COR-L47 (cell line): ENCODE measurements around the gene B3GALNT2.

Source experiments
- DNase-seq: peaks from one replicate; lab custom pipeline; 2025; lab: John Stamatoyannopoulos, UW

The B3GALNT2 gene

DNA sequence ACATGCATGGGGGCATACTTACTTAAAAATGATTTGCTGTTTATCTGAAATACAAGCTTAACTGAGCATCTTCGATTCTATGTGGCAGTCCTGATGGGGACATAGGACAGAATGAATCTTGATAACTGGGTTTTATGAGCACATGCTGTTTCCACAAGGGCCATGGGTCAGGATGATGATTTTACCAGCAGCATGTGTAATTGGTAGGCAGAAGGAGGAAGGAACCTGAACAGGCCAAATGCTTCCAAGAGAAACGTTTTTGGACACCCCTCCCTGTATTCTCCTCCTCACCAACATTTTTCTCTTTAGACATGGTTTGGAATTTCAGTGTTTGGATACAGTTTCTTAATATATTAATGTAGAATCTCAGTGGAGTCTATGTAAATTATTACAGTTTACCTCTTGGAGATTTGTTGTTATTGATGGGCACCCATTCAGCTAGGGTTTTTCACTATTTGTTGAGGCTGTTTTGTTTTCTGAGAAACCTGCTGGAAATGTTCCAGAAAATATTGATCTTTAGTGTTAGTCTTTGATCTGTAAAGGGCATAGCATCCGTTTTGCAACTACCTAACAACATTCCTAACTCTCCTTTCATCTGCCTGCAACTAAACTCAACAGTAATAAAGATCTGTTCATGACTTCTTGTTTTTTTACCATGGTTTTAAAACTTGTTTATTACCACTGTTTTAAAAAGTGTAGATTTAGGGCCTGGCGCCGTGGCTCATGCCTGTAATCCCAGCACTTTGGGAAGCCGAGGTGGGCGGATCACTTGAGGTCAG lies 95.0 kb downstream of the B3GALNT2 start:
- no peak for DNase-seq

DNA sequence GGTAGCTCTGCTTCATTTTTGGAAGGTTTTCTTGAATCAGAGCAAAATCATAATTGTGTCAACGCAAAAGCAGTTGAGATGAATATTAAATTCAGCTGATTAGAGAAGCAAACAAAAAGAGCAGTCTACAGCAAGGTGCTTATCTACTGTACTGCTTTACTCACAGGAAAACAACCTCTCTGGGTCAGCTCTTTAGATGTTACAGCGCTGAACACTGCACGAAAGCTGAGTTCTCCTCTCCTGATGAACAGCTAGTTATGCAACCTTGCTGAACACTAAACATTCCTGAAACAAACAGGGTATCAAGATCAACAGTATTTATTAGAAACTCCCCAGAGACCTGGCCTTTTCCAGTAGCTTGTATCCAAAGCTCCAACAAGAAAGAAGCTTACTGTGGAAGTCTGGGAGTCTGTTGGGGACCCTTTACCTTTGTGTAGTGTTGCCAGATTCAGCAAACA lies 95.7 kb downstream of the B3GALNT2 start:
- DNase-seq = no peak

DNA sequence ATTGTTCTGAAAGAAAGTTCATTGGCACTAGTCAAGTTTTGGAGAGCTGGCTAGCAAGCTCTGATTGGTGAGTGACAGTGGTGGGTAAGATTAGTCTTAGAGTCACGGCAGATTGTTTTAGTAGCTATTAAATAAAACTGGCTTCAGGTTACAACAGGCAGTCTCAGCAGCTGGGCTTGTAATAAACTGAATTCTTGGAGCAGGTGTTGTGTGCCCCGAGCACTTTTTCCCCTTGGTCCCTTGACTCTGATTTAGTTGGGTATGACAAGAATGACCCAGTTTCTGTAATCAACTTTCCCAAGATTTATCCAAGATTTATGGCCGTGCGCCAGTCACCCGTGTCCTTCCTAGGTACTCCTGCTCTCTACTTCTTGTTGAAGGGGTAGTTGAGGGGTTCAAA lies 96.8 kb downstream of the B3GALNT2 start:
- no peak for DNase-seq

DNA sequence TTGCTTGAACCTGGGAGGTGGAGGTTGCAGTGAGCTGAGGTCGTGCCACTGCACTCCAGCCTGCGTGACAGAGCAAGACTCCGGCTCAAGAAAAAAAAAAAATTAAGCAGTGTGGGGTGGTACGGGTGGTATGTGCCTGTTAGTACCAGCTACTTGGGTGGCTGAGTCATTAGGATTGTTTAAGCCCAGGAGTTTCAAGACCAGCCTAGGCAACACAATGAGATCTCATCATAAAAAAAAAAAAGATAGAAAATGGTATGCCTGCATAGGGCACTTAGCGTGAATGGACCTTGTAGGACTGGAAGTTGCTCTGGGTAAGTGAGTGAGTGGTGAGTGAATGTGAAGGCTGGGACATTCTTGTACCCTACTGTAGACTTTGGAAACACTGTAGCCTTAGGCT lies 100.1 kb downstream of the B3GALNT2 start:
- no peak for DNase-seq

DNA sequence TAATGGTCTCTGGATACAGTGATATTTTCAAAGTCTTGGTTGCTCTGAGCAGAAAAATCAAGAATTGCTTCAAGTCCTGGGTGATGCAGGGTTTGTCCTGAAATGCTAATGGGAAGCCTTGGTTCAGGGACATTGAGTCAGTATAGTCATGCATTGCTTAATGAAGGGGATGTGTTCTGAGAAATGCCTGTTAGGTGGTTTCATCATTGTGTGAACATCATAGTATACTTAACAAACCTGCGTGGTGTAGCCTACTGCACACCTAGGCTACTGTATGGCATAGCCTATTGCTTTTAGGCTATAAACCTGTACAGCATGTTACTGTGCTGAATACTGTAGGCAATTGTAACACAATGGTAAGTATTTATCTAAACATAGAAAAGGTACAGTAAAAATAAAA lies 100.7 kb downstream of the B3GALNT2 start:
- no peak for DNase-seq

DNA sequence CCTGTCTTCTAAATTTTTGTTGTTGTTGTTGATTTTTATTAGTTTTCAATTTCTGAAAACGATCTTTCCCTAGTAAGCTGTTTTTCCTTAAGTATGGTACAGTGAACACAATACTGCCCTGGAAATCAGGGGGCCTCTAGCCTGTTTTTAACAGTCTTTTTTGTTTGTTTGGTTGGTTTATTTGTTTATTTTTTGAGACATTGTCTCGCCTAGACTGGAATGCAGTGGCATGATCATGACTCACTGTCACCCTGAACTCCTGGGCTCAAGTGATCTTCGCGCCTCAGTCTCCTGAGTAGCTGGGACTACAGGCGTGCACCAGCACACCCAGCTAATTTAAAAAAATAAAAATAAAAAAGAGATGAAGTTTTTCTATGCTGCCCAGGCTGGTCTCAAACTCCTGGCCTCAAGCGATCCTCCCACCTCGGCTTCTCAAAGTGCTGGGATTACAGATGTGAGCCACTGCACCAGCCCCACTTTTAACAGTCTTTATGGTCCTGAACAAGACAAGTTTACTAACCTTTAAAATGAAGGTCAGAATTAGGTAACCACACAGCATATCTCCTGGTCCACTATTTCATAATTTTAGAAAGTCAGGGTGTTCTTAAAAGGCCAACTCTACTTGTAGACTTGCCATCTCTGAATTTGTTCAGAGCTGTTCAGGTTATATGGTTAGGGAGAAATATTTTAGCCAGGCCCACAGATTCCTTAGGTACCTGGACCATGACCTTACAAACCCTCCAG lies 101.6 kb downstream of the B3GALNT2 start:
- DNase-seq = no peak

DNA sequence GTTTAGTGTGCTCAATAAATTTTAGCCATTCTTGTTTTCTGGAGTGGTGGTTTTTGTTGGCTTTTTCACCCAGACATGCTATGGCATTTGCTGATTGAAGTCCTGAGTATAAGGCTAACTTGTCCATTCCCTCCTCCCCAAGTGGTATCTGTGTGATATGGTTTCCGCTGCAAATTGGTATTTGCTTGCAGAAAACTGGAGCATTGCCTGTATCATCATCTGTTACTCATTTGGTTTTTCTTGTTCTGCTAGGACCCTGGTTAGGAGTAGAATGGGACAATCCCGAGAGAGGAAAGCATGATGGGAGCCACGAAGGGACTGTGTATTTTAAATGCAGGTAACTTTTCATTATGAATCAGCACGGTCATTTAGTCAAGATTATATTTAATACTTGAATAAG lies 103.0 kb downstream of the B3GALNT2 start:
- no peak for DNase-seq
